AG09319 (cell line): ENCODE measurements around the gene RAB26.
"Not testable (repeated sequence)": the region's sequence is repeated elsewhere in the genome, so short reads cannot be mapped to it uniquely, and the experiment has no call there.

Experiments
- DNase-seq: peaks from one replicate; pipeline ENCODE4 v3.0.0-alpha.2; 2010; ENCODE audit warnings: low read depth; ENCODE audit errors: extremely low read depth
- CTCF ChIP-seq: IDR thresholded peaks from 2 replicates; pipeline ENCODE4 v1.5.1; 2011; ENCODE audit warnings: low read depth, mild to moderate bottlenecking, inconsistent platforms, low read length, moderate library complexity

Gene RAB26

GRCh38 chr16:2114225-2114624, 34.2 kb upstream of the RAB26 start:
- not testable (repeated sequence) for DNase-seq

- not testable (repeated sequence) for DNase-seq
Measured at GRCh38 chr16:2114885-2115590, 33.4 kb upstream of the RAB26 start.

GRCh38 chr16:2115591-2115973, 32.8 kb upstream of the RAB26 start:
- no peak for DNase-seq
- TF ChIP-seq CTCF = no peak

GRCh38 chr16:2116428-2116827, 32.0 kb upstream of the RAB26 start:
- not testable (repeated sequence) for DNase-seq

GRCh38 chr16:2117341-2117740, 31.1 kb upstream of the RAB26 start:
- not testable (repeated sequence) for DNase-seq

- not testable (repeated sequence) for DNase-seq
Measured at GRCh38 chr16:2117960-2118722, 30.3 kb upstream of the RAB26 start.

- peak; percentile 46 for TF ChIP-seq CTCF
- DNase-seq = not testable (repeated sequence)
Measured at GRCh38 chr16:2121325-2121724, 27.1 kb upstream of the RAB26 start.

- TF ChIP-seq CTCF = no peak
- DNase-seq = no peak
Measured at GRCh38 chr16:2121853-2122252, 26.6 kb upstream of the RAB26 start.

GRCh38 chr16:2122429-2122828, 26.0 kb upstream of the RAB26 start:
- DNase-seq = no peak
- TF ChIP-seq CTCF = no peak

GRCh38 chr16:2122934-2123683, 25.3 kb upstream of the RAB26 start:
- DNase-seq = not testable (repeated sequence)

GRCh38 chr16:2123706-2124376, 24.6 kb upstream of the RAB26 start:
- DNase-seq = not testable (repeated sequence)

- not testable (repeated sequence) for DNase-seq
Measured at GRCh38 chr16:2124377-2124693, 24.1 kb upstream of the RAB26 start.

- not testable (repeated sequence) for DNase-seq
Measured at GRCh38 chr16:2124694-2125444, 23.6 kb upstream of the RAB26 start.

- DNase-seq = not testable (repeated sequence)
Measured at GRCh38 chr16:2125609-2126008, 22.8 kb upstream of the RAB26 start.
